ENCODE data around the gene GALNT10.

Gene GALNT10

DNA sequence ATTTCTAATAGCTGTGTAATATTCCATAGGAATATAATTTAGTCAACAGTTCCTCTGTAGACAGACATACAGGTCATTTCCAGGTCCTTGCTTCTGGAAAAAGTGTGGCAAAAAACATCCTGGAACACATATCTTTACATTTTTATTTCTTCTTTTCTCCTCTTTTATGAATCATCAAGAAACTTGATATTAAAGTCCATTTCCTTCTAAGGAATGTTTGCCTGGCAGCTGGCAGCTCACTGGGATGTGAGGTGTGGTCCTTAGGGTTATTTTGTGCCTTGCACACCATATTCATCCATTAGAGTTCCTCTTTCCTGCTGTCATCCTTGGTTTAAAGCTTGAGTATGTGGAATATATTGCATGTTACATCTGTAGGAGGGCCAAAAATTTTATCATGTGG is 122.0 kb downstream of the GALNT10 start:
- peak; percentile 24 for ATAC-seq

DNA sequence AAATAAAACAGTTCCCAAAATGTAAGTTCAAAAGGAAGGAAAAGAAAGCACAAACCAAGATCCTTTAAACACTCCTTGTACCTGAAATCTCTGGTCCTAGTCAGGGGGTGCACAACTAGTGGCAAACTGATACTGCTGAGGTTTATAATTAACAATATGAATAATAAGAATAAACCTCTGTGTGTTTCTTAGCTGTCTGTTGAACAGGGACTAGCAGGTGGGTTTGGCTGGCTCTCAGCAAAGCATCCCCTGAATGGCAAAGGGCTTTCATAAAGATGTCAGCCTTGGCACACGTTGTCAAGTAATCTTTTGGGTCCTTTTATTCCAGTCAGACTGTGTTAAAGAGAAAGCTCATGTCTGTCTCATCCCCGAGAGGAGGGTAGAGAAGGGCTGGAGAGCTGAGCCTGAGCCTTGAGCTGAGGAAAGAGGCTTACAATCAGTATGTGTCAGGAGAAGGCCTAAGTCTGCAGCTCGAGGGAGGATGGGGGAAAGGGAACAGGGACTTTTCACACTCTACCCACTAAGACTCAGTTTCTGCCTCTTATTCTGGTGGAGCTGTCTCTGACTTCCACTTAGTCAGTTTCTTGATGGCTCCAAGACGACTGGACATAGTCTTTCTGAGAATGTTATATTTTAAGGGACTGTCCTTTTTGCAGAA is 123.0 kb downstream of the GALNT10 start:
- ATAC-seq, result no peak
- TF ChIP-seq, protein P1, sequence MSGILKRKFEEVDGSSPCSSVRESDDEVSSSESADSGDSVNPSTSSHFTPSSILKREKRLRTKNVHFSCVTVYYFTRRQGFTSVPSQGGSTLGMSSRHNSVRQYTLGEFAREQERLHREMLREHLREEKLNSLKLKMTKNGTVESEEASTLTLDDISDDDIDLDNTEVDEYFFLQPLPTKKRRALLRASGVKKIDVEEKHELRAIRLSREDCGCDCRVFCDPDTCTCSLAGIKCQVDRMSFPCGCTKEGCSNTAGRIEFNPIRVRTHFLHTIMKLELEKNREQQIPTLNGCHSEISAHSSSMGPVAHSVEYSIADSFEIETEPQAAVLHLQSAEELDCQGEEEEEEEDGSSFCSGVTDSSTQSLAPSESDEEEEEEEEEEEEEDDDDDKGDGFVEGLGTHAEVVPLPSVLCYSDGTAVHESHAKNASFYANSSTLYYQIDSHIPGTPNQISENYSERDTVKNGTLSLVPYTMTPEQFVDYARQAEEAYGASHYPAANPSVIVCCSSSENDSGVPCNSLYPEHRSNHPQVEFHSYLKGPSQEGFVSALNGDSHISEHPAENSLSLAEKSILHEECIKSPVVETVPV (CRISPR knock-in tag; IDR thresholded peaks at IDR 0.05), result no peak
- TF ChIP-seq ARNTL (CRISPR knock-in tag; IDR thresholded peaks at IDR 0.05; ENCODE audit: borderline replicate concordance, low read depth) (no peak), ESRRG (CRISPR knock-in tag; IDR thresholded peaks at IDR 0.05) (no peak), ZNF70 (CRISPR knock-in tag; IDR thresholded peaks at IDR 0.05) (no peak), ZNF565 (CRISPR knock-in tag; conservative IDR thresholded peaks at IDR 0.05; ENCODE audit: low read depth) (no peak), ZFP30 (CRISPR knock-in tag; IDR thresholded peaks at IDR 0.05) (no peak), GLIS3 (CRISPR knock-in tag; IDR thresholded peaks at IDR 0.05) (no peak), CSDC2 (CRISPR knock-in tag; IDR thresholded peaks at IDR 0.05) (no peak), RARB (CRISPR knock-in tag; IDR thresholded peaks at IDR 0.05) (no peak), OSR1 (CRISPR knock-in tag; IDR thresholded peaks at IDR 0.05) (no peak), ZC3H10 (CRISPR knock-in tag; IDR thresholded peaks at IDR 0.05) (no peak)
- TF ChIP-seq, protein P2, sequence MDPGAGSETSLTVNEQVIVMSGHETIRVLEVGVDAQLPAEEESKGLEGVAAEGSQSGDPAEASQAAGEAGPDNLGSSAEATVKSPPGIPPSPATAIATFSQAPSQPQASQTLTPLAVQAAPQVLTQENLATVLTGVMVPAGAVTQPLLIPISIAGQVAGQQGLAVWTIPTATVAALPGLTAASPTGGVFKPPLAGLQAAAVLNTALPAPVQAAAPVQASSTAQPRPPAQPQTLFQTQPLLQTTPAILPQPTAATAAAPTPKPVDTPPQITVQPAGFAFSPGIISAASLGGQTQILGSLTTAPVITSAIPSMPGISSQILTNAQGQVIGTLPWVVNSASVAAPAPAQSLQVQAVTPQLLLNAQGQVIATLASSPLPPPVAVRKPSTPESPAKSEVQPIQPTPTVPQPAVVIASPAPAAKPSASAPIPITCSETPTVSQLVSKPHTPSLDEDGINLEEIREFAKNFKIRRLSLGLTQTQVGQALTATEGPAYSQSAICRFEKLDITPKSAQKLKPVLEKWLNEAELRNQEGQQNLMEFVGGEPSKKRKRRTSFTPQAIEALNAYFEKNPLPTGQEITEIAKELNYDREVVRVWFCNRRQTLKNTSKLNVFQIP (CRISPR knock-in tag; IDR thresholded peaks at IDR 0.05; ENCODE audit: borderline replicate concordance, low read depth), result no peak

More for the DNA sequence above, 122.0 kb downstream of the GALNT10 start:
- TF ChIP-seq ZFP3 (CRISPR knock-in tag; IDR thresholded peaks at IDR 0.05), result no peak
- TF ChIP-seq, protein P1 (CRISPR knock-in tag; IDR thresholded peaks at IDR 0.05), result no peak
- TF ChIP-seq, protein P3, sequence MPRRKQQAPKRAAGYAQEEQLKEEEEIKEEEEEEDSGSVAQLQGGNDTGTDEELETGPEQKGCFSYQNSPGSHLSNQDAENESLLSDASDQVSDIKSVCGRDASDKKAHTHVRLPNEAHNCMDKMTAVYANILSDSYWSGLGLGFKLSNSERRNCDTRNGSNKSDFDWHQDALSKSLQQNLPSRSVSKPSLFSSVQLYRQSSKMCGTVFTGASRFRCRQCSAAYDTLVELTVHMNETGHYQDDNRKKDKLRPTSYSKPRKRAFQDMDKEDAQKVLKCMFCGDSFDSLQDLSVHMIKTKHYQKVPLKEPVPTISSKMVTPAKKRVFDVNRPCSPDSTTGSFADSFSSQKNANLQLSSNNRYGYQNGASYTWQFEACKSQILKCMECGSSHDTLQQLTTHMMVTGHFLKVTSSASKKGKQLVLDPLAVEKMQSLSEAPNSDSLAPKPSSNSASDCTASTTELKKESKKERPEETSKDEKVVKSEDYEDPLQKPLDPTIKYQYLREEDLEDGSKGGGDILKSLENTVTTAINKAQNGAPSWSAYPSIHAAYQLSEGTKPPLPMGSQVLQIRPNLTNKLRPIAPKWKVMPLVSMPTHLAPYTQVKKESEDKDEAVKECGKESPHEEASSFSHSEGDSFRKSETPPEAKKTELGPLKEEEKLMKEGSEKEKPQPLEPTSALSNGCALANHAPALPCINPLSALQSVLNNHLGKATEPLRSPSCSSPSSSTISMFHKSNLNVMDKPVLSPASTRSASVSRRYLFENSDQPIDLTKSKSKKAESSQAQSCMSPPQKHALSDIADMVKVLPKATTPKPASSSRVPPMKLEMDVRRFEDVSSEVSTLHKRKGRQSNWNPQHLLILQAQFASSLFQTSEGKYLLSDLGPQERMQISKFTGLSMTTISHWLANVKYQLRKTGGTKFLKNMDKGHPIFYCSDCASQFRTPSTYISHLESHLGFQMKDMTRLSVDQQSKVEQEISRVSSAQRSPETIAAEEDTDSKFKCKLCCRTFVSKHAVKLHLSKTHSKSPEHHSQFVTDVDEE (CRISPR knock-in tag; IDR thresholded peaks at IDR 0.05), result no peak
- no peak for TF ChIP-seq TOX (CRISPR knock-in tag; IDR thresholded peaks at IDR 0.05; ENCODE audit: borderline replicate concordance)
- no peak for TF ChIP-seq ISL1 (CRISPR knock-in tag; IDR thresholded peaks at IDR 0.05)
- TF ChIP-seq, protein P4, sequence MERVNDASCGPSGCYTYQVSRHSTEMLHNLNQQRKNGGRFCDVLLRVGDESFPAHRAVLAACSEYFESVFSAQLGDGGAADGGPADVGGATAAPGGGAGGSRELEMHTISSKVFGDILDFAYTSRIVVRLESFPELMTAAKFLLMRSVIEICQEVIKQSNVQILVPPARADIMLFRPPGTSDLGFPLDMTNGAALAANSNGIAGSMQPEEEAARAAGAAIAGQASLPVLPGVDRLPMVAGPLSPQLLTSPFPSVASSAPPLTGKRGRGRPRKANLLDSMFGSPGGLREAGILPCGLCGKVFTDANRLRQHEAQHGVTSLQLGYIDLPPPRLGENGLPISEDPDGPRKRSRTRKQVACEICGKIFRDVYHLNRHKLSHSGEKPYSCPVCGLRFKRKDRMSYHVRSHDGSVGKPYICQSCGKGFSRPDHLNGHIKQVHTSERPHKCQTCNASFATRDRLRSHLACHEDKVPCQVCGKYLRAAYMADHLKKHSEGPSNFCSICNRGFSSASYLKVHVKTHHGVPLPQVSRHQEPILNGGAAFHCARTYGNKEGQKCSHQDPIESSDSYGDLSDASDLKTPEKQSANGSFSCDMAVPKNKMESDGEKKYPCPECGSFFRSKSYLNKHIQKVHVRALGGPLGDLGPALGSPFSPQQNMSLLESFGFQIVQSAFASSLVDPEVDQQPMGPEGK (CRISPR knock-in tag; IDR thresholded peaks at IDR 0.05; ENCODE audit: borderline replicate concordance), result no peak
- TF ChIP-seq, protein P2 (CRISPR knock-in tag; IDR thresholded peaks at IDR 0.05; ENCODE audit: borderline replicate concordance, low read depth), result no peak
- no peak for TF ChIP-seq ZFP30 (CRISPR knock-in tag; IDR thresholded peaks at IDR 0.05)
- TF ChIP-seq ARNTL (CRISPR knock-in tag; IDR thresholded peaks at IDR 0.05; ENCODE audit: borderline replicate concordance, low read depth), result no peak
- TF ChIP-seq PPARA (CRISPR knock-in tag; IDR thresholded peaks at IDR 0.05; ENCODE audit: borderline replicate concordance), result no peak
- TF ChIP-seq TCF4 (CRISPR knock-in tag; IDR thresholded peaks at IDR 0.05; ENCODE audit: borderline replicate concordance), result no peak
- TF ChIP-seq RARB (CRISPR knock-in tag; IDR thresholded peaks at IDR 0.05), result no peak
- TF ChIP-seq ESRRG (CRISPR knock-in tag; IDR thresholded peaks at IDR 0.05), result no peak
- no peak for TF ChIP-seq ZC3H10 (CRISPR knock-in tag; IDR thresholded peaks at IDR 0.05)
- TF ChIP-seq SNAI2 (CRISPR knock-in tag; IDR thresholded peaks at IDR 0.05), result no peak
- no peak for TF ChIP-seq BACH2 (CRISPR knock-in tag; IDR thresholded peaks at IDR 0.05; ENCODE audit: borderline replicate concordance)
- TF ChIP-seq, protein P5, sequence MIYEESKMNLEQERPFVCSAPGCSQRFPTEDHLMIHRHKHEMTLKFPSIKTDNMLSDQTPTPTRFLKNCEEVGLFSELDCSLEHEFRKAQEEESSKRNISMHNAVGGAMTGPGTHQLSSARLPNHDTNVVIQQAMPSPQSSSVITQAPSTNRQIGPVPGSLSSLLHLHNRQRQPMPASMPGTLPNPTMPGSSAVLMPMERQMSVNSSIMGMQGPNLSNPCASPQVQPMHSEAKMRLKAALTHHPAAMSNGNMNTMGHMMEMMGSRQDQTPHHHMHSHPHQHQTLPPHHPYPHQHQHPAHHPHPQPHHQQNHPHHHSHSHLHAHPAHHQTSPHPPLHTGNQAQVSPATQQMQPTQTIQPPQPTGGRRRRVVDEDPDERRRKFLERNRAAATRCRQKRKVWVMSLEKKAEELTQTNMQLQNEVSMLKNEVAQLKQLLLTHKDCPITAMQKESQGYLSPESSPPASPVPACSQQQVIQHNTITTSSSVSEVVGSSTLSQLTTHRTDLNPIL (CRISPR knock-in tag; IDR thresholded peaks at IDR 0.05; ENCODE audit: low read depth), result no peak
- no peak for TF ChIP-seq ZNF565 (CRISPR knock-in tag; conservative IDR thresholded peaks at IDR 0.05; ENCODE audit: low read depth)
- no peak for TF ChIP-seq ZNF8 (CRISPR knock-in tag; IDR thresholded peaks at IDR 0.05)
- TF ChIP-seq ZNF70 (CRISPR knock-in tag; IDR thresholded peaks at IDR 0.05), result no peak
